Globus pallidus (tissue), 1 donor: Measurements from ENCODE around the gene ACTA2.

Experiments
- DNase-seq: peaks from one replicate; pipeline ENCODE4 v3.0.0-alpha.2; 2015; ENCODE audit warnings: low spot score

ACTA2 gene

DNA sequence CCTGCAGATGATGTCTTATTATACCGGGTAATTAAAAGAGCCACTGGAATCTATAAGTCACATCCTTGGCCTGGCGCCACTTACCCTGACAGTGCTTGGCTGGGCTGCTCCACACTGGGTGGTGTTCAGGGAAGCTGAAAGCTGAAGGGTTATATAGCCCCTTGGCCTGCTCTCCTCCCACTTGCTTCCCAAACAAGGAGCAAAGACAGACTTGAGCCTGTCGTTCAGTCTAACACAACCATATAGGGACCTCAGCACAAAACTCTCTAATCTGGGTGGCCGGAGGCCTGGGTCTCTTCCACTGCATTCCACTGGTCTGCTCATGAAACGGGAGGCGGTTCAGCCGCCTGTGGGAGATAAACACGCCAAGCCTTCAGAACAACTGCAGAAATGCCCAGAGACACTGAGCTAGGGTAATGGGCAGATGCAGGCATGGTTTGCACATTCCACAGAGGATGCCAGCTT is at the start of gene ACTA2:
Gene ACTA2, minus strand, starts transcription at position 127 of the 465 bp plus-strand sequence. CDS start 3,843 bp downstream, outside the sequence.
- no peak for DNase-seq

DNA sequence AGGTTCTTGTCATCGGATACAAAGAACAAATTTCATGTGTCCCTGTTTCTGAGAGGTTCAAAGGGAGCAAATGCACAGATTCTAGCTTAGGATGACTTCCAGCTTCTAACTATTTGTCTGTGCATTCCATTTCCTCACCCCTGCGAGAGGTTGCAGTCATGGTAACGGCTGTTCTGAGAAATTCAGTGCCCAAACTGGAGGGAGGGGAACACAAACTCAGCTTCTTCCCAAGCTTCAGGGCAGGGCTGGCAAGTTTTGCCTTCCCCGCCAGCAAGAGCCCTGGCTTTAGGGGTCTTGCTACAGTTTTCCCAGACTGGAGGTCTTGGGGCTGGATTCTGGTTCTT is 49.1 kb upstream of the ACTA2 start:
- DNase-seq = no peak

GRCh38 chr10:89001024-89001728 is 48.6 kb upstream of the ACTA2 start:
- DNase-seq = no peak

DNA sequence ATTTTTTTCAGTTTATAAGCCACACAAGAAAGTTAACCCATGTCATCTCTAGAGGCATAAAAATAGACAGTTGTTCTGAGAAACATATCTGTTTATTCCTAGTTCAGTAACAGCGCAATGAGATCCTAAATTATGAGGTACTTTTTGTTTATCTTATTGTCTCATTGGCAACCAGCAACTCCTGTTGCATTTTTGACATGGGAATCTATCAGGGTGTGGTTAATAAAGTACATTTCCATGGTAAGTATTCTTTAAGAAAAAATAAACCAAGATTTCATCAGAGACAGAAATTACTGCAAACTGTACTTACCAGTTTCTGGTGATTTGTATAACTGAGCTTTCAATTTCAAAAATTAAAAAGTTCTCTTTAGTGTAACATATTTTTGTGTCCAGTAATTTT is 47.1 kb upstream of the ACTA2 start:
- DNase-seq = no peak

DNA sequence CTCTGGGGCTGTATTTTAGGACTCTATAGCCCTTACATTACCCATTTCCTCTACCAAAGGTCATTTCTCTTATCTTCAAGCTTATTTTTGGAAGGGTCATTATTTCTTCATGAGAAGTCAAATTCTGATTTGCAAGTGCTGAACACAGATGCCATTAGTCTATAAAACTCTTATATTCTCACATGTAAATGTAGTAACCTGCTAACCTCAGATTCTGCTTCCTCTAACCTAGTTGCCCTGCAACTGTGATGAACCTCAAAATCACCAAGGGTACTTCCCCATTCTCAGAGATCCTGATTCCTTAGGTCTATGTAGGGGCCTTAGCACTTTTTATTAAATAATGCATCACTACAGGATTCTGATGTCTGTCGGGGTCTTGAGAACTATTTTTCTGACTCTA is 44.4 kb upstream of the ACTA2 start:
- no peak for DNase-seq

DNA sequence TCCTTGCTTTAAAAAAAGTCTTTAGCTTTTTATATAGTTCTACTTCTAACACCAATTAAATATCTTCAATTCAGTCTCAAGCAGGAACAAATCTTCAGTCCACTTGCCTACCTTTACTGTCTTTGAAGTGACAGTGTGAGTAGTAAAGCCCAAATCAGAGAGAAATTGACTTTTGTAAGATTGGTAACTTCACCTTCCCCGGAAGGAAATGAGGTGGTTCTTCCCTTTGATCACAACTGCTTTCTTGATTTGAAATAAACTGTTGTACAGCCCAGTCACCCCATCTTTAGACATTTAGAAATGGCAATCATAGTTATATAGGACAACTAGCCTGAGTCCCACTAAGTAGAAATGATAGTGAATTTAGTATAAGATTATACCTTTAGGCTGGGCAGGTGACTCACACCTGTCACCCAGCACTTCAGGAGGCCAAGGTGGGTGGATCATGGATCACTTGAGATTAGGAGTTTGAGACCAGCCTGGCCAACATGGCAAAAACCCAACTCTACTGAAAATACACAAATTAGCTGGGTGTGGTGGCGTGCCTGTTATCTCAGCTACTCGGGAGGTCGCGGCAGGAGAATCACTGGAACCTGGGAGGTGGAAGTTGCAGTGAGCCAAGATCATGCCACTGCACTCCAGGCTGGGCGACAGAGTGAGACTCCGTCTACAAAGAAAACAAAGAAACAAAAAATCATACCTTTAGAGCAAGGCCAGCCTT is 42.7 kb upstream of the ACTA2 start:
- DNase-seq = no peak

DNA sequence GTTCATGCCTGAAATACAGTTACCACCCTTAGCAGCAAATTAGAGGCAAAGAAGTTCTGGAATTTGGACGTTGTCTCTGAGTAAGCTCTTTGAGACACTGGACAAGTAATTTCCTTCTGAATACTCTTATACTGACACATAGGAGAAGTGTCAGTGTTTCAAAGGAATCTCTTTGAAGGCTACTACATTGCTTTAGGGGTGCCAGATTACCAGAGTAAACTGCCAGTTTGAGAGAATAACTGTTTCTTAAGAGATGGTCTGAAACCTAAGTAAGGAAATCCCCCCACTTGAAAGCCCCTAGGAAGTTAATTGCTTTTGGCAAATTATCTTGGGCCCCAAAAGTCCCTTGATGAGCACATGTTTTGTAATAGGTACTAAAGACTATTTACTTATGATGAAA is 41.4 kb upstream of the ACTA2 start:
- no peak for DNase-seq

DNA sequence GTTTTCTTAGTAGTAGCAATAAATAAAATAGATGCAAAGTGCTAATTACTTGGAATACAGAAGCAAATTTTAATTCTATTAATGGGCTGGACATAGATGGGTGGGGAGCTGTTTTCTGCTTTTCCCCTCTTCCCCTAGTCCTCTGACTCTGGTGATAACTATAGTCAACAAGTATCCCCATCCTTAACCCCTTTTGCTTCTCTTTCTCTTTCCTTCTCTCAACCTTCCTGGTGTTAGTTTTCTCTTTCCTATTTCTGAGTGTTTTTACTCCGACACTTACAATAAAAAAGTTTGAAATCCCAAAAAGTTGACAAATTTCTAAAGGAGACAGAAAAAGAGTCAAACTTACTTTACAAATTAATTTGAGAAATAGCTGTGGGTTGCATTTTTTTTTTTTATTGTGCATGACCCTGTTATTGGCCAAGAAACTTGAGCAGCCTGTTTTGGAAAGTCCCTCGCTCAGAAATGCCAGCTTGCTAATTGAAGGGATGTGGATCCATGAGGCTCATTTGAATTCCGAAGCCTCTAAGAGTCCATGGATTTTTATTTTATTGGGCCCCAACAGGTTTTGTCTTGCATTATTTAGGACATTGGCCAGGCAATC is 40.5 kb upstream of the ACTA2 start:
- no peak for DNase-seq

DNA sequence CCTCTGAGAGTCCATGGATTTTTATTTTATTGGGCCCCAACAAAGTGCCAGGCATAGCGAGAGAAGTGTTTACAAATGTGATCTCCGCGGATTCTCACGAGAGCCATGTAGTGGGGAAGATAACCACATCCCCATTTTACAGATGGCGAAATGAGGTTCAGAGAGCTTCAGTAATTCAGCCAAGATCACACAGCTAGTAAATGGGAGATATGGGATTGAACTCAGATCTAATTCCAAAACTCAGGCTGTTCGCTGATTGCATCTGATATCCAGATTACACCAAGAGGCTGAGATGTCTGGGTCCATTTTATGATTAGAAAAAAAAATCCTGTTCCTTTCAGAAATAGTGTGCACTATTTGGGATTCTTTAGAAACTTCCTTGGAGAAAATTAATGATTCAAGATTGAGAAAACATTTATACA is 39.3 kb upstream of the ACTA2 start:
- no peak for DNase-seq

DNA sequence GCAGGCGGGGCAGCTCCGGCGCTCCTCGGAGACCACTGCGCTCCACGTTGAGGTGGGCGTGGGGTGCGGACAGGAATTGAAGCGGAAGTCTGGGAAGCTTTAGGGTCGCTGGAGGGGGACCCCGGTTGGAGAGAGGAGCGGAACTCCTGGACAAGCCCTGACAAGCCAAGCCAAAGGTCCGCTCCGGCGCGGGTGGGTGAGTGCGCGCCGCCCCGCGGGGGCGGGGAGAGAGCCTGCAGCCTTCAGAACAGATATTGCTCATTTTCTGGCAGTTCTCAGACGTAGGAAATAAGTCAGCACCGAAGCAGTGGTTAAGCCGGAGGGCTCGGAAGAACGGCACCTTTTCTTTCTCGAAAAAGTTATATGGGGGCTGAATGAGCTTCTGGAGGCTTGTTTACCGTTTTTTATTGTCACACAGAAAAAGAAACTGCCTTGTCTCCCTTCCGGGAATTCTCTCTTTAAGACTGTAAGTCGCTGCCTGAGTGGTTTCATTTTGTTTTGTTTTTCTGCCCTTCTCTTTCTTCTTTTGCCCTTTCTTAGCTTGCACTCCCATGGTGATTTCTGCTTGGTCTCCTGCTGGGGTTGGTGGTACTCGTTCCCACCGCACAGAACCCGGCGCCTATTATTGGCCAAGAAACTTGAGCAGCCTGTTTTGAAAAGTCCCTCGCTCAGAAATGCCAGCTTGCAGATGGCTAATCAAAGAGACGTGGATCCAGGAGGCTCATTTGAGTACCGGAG is 38.8 kb upstream of the ACTA2 start:
- DNase-seq = peak; percentile 44

DNA sequence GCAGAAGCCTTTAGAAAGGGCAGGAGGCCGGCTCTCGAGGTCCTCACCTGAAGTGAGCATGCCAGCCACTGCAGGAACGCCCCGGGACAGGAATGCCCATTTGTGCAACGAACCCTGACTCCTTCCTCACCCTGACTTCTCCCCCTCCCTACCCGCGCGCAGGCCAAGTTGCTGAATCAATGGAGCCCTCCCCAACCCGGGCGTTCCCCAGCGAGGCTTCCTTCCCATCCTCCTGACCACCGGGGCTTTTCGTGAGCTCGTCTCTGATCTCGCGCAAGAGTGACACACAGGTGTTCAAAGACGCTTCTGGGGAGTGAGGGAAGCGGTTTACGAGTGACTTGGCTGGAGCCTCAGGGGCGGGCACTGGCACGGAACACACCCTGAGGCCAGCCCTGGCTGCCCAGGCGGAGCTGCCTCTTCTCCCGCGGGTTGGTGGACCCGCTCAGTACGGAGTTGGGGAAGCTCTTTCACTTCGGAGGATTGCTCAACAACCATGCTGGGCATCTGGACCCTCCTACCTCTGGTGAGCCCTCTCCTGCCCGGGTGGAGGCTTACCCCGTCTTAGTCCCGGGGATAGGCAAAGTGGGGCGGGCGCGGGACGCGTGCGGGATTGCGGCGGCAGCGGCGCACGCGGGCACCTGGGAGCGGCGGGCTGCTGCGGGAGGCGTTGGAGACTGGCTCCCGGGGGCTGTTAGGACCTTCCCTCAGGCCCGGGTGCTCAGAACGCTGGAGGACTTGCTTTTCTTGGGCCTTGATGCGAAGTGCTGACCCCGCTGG is 38.0 kb upstream of the ACTA2 start, which contains the start of gene FAS:
Gene FAS, plus strand, starts transcription at position 415 of the 777 bp plus-strand sequence. Its CDS starts 79 bp downstream, at position 494.
- DNase-seq = peak; percentile 37

- no peak for DNase-seq
These were observed 37.3 kb upstream of the ACTA2 start for GRCh38 chr10:88989824-88990383.

- DNase-seq = no peak
These were observed 36.9 kb upstream of the ACTA2 start for GRCh38 chr10:88989423-88989822.

DNA sequence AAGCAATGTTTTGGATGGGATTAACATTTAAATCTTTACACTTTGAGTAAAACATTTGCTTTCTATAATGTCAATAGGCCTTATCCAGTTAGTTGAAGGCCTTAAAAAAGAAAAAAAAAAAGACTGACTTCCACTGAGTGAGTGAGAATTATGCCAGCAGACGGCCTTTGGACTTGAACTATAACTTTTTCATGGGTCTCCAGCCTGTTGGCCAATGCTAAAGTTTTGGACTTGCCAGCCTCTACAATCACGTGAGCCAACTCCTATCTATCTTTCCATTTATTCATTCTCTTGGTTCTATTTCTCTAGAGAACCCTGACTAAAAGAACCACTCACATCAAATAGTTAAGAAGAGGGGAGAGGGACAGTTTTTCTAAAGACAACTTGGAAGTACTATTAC is 35.3 kb upstream of the ACTA2 start:
- DNase-seq = no peak

GRCh38 chr10:88987243-88987725 is 34.7 kb upstream of the ACTA2 start:
- DNase-seq = no peak

- DNase-seq = peak; percentile 32
These were observed 34.1 kb upstream of the ACTA2 start for GRCh38 chr10:88986549-88987242.

DNA sequence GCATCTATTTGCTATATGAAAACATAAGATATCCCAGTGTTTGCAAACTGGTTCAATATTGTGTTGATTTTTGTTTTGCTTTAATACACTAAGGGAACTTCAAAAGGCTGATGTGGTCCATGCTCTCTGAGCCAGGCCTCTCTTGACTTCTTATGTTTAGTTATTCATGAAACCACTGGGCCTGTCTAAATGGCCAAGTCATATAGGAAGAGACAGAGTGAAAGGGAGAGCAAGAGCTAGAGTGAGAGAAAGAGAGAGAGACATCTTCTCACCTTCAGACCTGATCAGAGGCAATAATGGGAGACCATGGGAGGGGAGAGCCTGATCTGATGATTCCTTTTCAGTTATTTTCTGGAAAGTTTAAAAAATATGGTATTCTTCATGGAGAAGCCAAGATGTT is 32.0 kb upstream of the ACTA2 start:
- no peak for DNase-seq

- no peak for DNase-seq
These were observed 31.4 kb upstream of the ACTA2 start for GRCh38 chr10:88983939-88984338.

DNA sequence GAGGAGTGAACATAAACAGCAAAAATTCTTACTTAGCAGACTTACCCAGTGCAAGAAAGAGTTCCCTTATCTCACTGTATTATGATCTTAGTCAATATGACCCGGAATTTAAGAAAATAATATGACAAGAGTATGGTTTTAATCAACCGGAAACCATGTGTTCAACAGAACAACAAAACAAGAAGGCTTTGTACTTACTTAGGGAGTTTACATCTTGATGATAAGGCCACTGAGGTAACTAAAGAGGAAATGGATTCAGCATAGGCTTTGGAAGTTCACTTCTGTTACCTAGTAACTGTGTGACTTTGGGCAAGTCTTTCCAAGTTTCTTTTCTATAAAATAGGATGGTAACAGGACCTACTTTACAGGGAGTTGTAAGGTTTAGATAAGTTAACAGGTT is 30.6 kb upstream of the ACTA2 start:
- no peak for DNase-seq

- DNase-seq = no peak
These were observed 29.8 kb upstream of the ACTA2 start for GRCh38 chr10:88982366-88982765.
